ENCODE data around the gene RAB10. TPM values are rescaled to one million over a fixed set of nuclear protein-coding genes. Genes with fewer than 3 reads are reported as not detected.

RAB10 gene
- total RNA-seq, 2 donors from 2014 or later: 73.9 to 80.8 TPM

GRCh38 chr2:26043109-26043508, 9.2 kb downstream of the RAB10 start:
- Histone ChIP-seq H3K36me3 (peaks cover 3% of the 10 kb centered on the region), H3K27me3 (replicated peaks; ENCODE audit: insufficient read depth) (no peaks in the 10 kb centered on the region), H3K9me3 (no peaks in the 10 kb centered on the region), H3K4me1 (ENCODE audit: control insufficient read depth in 1 of 2, low read depth in 2 of 2) (peaks cover 23 to 51% of the 10 kb centered on the region in 2 donors), H3K27ac (no peak overlapping the region), H3K4me3 (no peak overlapping the region)
- TF ChIP-seq CTCF (IDR thresholded peaks at IDR 0.05): no peak
- no peak for ATAC-seq (ENCODE audit: insufficient number of reproducible peaks, low FRiP score, low read depth)
- DNase-seq (ENCODE audit: low spot score): no peak

DNA sequence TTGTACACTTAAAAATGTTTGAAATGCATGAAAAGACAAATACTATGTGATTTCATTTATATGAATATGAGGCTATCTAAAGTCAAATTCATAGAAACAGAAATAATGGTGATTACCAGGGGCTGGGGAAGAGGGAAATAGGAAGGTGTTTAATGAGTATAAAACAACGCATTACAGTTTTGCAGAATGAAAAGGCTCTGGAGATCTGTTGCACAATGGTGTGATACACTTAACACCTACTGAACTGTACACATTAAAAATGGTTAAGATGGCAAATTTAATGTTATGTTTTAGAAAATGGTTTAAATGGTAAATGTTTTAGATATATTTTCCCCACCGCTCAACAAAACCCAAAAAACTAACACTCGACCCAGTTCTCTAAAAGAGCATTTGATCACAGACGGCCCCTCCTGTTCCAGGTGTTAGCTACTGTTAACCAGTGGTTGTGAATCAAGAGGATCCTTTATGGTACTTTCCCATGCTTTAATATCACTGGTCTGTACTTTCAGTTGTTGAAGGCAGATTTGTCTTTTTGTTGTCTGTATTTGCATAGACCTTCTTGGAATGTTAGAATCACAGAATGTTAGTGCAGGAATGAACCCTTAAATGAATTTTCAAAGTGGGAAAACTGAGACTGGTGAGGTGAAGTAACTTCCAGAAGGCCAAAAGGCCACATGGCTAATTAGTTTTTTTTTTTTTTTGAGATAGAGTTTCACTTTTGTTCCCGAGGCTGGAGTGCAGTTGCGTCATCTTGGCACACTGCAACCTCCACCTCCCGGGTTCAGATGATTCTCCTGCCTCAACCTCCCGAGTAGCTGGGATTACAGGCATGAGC, 10.2 kb downstream of the RAB10 start:
- H3K27me3 ChIP-seq (replicated peaks; ENCODE audit: insufficient read depth): no peaks in the 10 kb centered on the region
- H3K4me3 ChIP-seq: peak overlapping the region; percentile 8
- peaks cover 18 to 51% of the 10 kb centered on the region in 2 donors for H3K4me1 ChIP-seq (ENCODE audit: control insufficient read depth in 1 of 2, low read depth in 2 of 2)
- DNase-seq (ENCODE audit: low spot score): no peak
- H3K36me3 ChIP-seq: no peaks in the 10 kb centered on the region
- no peak for ATAC-seq (ENCODE audit: insufficient number of reproducible peaks, low FRiP score, low read depth)
- no peaks in the 10 kb centered on the region for H3K9me3 ChIP-seq
- H3K27ac ChIP-seq: no peak overlapping the region
- no peak for TF ChIP-seq CTCF (IDR thresholded peaks at IDR 0.05)

DNA sequence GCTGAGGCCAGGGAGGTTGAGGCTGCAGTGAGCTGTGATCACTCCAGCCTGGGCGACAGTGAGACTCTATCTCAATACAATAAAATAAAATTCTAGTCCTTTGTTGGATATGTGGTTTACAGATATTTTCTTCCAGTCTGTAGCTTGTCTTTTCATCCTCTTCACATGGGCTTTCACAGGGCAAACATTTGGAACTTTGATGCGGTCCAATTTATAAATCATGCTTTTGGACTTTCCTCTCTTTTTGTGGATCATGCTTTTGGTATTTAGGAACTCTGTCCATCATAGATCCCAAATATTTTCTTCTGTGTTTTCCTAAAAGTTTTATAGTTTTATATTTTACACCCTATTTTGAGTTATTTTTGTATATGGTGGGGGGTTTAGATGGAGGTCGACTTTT, 14.9 kb downstream of the RAB10 start:
- Histone ChIP-seq H3K27ac (no peak overlapping the region), H3K4me3 (no peak overlapping the region), H3K36me3 (no peaks in the 10 kb centered on the region), H3K27me3 (replicated peaks; ENCODE audit: insufficient read depth) (no peaks in the 10 kb centered on the region), H3K4me1 (ENCODE audit: control insufficient read depth in 1 of 2, low read depth in 2 of 2) (peaks cover 19 to 51% of the 10 kb centered on the region in 2 donors), H3K9me3 (no peaks in the 10 kb centered on the region)
- ATAC-seq (ENCODE audit: insufficient number of reproducible peaks, low FRiP score, low read depth) (no peak), DNase-seq (ENCODE audit: low spot score) (no peak)
- no peak for TF ChIP-seq CTCF (IDR thresholded peaks at IDR 0.05)

- no peaks in the 10 kb centered on the region for H3K27me3 ChIP-seq (replicated peaks; ENCODE audit: insufficient read depth)
- no peak for TF ChIP-seq CTCF (IDR thresholded peaks at IDR 0.05)
- peaks cover 15 to 42% of the 10 kb centered on the region in 2 donors for H3K4me1 ChIP-seq (ENCODE audit: control insufficient read depth in 1 of 2, low read depth in 2 of 2)
- no peak for ATAC-seq (ENCODE audit: insufficient number of reproducible peaks, low FRiP score, low read depth)
- H3K4me3 ChIP-seq: no peak overlapping the region
- DNase-seq (ENCODE audit: low spot score): no peak
- no peaks in the 10 kb centered on the region for H3K9me3 ChIP-seq
- H3K27ac ChIP-seq: peak overlapping the region in 1 of 2 donors; percentile 0
- no peaks in the 10 kb centered on the region for H3K36me3 ChIP-seq
Measured at GRCh38 chr2:26049641-26050040, 15.8 kb downstream of the RAB10 start.

GRCh38 chr2:26052740-26053139, 18.9 kb downstream of the RAB10 start:
- DNase-seq (ENCODE audit: low spot score) (no peak), ATAC-seq (ENCODE audit: insufficient number of reproducible peaks, low FRiP score, low read depth) (no peak)
- Histone ChIP-seq H3K27me3 (replicated peaks; ENCODE audit: insufficient read depth) (no peaks in the 10 kb centered on the region), H3K4me3 (no peak overlapping the region), H3K9me3 (no peaks in the 10 kb centered on the region), H3K36me3 (no peaks in the 10 kb centered on the region), H3K4me1 (ENCODE audit: control insufficient read depth in 1 of 2, low read depth in 2 of 2) (peaks cover 17 to 47% of the 10 kb centered on the region in 2 donors), H3K27ac (no peak overlapping the region)
- no peak for TF ChIP-seq CTCF (IDR thresholded peaks at IDR 0.05)
